GM21576 (cell line): Measurements from ENCODE around the gene NAGK.
"Not testable (repeated sequence)": the region's sequence is repeated elsewhere in the genome, so short reads cannot be mapped to it uniquely, and the experiment has no call there.

ENCODE experiments used
- ATAC-seq: cut with Tn5 transposase; IDR thresholded peaks from one replicate; pipeline ENCODE4 v1.9.1; 2021; ENCODE audit warnings: mild to moderate bottlenecking, moderate library complexity; ENCODE audit not compliant: unreplicated experiment

NAGK gene

GRCh38 chr2:71068218-71069035, at the start of gene NAGK:
Gene NAGK, plus strand, starts transcription at chr2:71068648. Its CDS starts 36 bp downstream, at chr2:71068684.
- peak; percentile 47 for ATAC-seq

GRCh38 chr2:71019989-71020388, 48.5 kb upstream of the NAGK start:
- ATAC-seq, result not testable (repeated sequence)

GRCh38 chr2:71021394-71021793, 47.1 kb upstream of the NAGK start:
- not testable (repeated sequence) for ATAC-seq

GRCh38 chr2:71023553-71024243, 44.8 kb upstream of the NAGK start:
- ATAC-seq, result not testable (repeated sequence)

- ATAC-seq, result not testable (repeated sequence)
Observed at GRCh38 chr2:71036296-71036695, 32.2 kb upstream of the NAGK start.

GRCh38 chr2:71042287-71042686, 26.2 kb upstream of the NAGK start:
- ATAC-seq, result no peak

- ATAC-seq, result no peak
Observed at GRCh38 chr2:71043531-71044407, 24.7 kb upstream of the NAGK start.

- no peak for ATAC-seq
Observed at GRCh38 chr2:71045151-71045550, 23.3 kb upstream of the NAGK start.

GRCh38 chr2:71045865-71046548, 22.4 kb upstream of the NAGK start:
- no peak for ATAC-seq

- ATAC-seq, result no peak
Observed at GRCh38 chr2:71048096-71048495, 20.4 kb upstream of the NAGK start.

GRCh38 chr2:71049704-71050360, 18.6 kb upstream of the NAGK start:
- not testable (repeated sequence) for ATAC-seq

- ATAC-seq, result not testable (repeated sequence)
Observed at GRCh38 chr2:71055206-71055740, 13.2 kb upstream of the NAGK start.

- no peak for ATAC-seq
Observed at GRCh38 chr2:71060211-71060610, 8.2 kb upstream of the NAGK start.

- ATAC-seq, result no peak
Observed at GRCh38 chr2:71060871-71061270, 7.6 kb upstream of the NAGK start.

GRCh38 chr2:71063216-71063615, 5.2 kb upstream of the NAGK start:
- ATAC-seq, result no peak

GRCh38 chr2:71064110-71064611, 4.3 kb upstream of the NAGK start:
- no peak for ATAC-seq

GRCh38 chr2:71064754-71065621, 3.5 kb upstream of the NAGK start:
- ATAC-seq, result peak; percentile 18

GRCh38 chr2:71066856-71067255, 1.6 kb upstream of the NAGK start:
- no peak for ATAC-seq
